ENCODE results near the gene KRTAP5-9. TPM values are rescaled to one million over a fixed set of nuclear protein-coding genes. Genes with fewer than 3 reads are reported as not detected.

The KRTAP5-9 gene, protein sequence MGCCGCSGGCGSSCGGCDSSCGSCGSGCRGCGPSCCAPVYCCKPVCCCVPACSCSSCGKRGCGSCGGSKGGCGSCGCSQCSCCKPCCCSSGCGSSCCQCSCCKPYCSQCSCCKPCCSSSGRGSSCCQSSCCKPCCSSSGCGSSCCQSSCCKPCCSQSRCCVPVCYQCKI
- polyA plus RNA-seq (2013, experiment 1 of 2) = not detected
- 0.03 TPM for polyA plus RNA-seq (2013, experiment 2 of 2)

DNA sequence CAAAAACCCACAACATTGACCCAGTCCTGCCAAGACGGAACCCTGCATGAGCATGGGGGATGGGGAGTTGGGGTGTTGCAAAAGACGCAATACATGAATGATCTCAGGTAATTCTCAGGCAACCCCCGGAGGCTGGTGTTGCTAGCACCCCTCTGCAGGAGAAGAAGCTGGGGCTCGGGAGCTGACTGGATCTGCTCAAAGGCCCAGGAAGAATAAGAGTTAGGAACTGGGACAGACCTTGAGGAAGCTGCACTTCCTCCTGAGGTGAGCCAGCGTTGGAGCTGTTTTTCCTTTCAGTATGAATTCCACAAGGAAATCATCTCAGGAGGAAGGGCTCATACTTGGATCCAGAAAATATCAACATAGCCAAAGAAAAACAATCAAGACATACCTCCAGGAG is at the start of gene KRTAP5-9:
KRTAP5-9 (plus strand) TSS at position 301 of the 400 bp plus-strand sequence. CDS start 238 bp downstream, outside the sequence.
- Histone ChIP-seq H3K9ac (ENCODE audit: low read length) (no peak within 1 kb of the TSS), H3K79me1 (ENCODE audit: low read length) (no peaks in the 10 kb centered on the region), H3K36me3 (ENCODE audit: control insufficient read depth, insufficient read depth, low read length) (no peaks in the 10 kb centered on the region), H3K27me3 (ENCODE audit: insufficient read depth, low read length, poor library complexity) (no peaks in the 10 kb centered on the region), H4K8ac (ENCODE audit: low read depth, low read length) (no peak within 1 kb of the TSS), H3K56ac (ENCODE audit: low read length) (no peak within 1 kb of the TSS), H3K27ac (ENCODE audit: low read depth, low read length) (no peak within 1 kb of the TSS), H3K4me3 (ENCODE audit: low read length) (no peak within 1 kb of the TSS), H3K18ac (ENCODE audit: low read length) (no peak within 1 kb of the TSS), H3K79me2 (ENCODE audit: control insufficient read depth, insufficient read depth, low read length) (no peaks in the 10 kb centered on the region), H3K4ac (ENCODE audit: low read depth, low read length) (no peak within 1 kb of the TSS), H4K5ac (ENCODE audit: low read length) (no peak within 1 kb of the TSS), H3K4me1 (ENCODE audit: control insufficient read depth, low read depth, low read length) (peaks cover 1% of the 10 kb centered on the region), H2BK15ac (replicated peaks; ENCODE audit: low read depth) (no peak within 1 kb of the TSS), H3K4me2 (ENCODE audit: low read length) (no peak within 1 kb of the TSS), H2BK120ac (ENCODE audit: low read depth, low read length) (no peak within 1 kb of the TSS), H2BK5ac (ENCODE audit: low read length) (no peak within 1 kb of the TSS), H2AK5ac (ENCODE audit: low read length) (no peak within 1 kb of the TSS), H3K23ac (ENCODE audit: low read length) (no peak within 1 kb of the TSS)
- no peak for DNase-seq
- no CpG with 5 or more reads among the region's 5 CpGs for WGBS (ENCODE audit: extremely low coverage, insufficient coverage, low lambda C conversion rate)

DNA sequence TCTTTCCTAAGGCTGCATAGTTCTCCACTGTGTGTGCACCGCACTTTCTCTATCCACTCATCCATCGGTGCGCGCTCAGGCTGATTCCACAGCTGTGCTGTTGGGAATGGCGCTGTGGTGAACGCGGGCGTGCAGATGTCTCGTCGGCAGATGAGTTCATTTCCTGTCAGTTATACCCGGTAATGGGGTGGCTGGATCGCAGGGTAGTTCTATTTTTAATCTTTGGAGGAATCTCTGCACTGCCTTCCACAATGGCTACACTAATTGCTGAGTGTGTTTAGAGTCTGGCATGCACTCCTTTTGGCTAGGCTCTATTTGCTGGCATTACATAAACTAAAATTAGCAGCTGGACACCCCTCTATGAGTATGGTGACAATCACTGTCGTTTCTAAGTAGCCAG is 49.1 kb upstream of the KRTAP5-9 start:
- WGBS (ENCODE audit: extremely low coverage, insufficient coverage, low lambda C conversion rate) = no CpG with 5 or more reads among the region's 13 CpGs
- Histone ChIP-seq H3K9ac (ENCODE audit: low read length) (no peak overlapping the region), H3K27me3 (ENCODE audit: insufficient read depth, low read length, poor library complexity) (no peaks in the 10 kb centered on the region), H2BK120ac (ENCODE audit: low read depth, low read length) (no peak overlapping the region), H3K36me3 (ENCODE audit: control insufficient read depth, insufficient read depth, low read length) (peaks cover 4% of the 10 kb centered on the region), H4K5ac (ENCODE audit: low read length) (no peak overlapping the region), H3K79me2 (ENCODE audit: control insufficient read depth, insufficient read depth, low read length) (no peaks in the 10 kb centered on the region), H3K23ac (ENCODE audit: low read length) (no peak overlapping the region), H3K79me1 (ENCODE audit: low read length) (no peaks in the 10 kb centered on the region), H2BK5ac (ENCODE audit: low read length) (no peak overlapping the region), H3K27ac (ENCODE audit: low read depth, low read length) (no peak overlapping the region), H2AK5ac (ENCODE audit: low read length) (no peak overlapping the region), H3K4me1 (ENCODE audit: control insufficient read depth, low read depth, low read length) (peaks cover 3% of the 10 kb centered on the region), H4K8ac (ENCODE audit: low read depth, low read length) (no peak overlapping the region), H3K4me3 (ENCODE audit: low read length) (no peak overlapping the region), H3K4ac (ENCODE audit: low read depth, low read length) (no peak overlapping the region), H3K18ac (ENCODE audit: low read length) (no peak overlapping the region), H3K56ac (ENCODE audit: low read length) (no peak overlapping the region), H2BK15ac (replicated peaks; ENCODE audit: low read depth) (no peak overlapping the region), H3K4me2 (ENCODE audit: low read length) (no peak overlapping the region)
- DNase-seq = no peak

DNA sequence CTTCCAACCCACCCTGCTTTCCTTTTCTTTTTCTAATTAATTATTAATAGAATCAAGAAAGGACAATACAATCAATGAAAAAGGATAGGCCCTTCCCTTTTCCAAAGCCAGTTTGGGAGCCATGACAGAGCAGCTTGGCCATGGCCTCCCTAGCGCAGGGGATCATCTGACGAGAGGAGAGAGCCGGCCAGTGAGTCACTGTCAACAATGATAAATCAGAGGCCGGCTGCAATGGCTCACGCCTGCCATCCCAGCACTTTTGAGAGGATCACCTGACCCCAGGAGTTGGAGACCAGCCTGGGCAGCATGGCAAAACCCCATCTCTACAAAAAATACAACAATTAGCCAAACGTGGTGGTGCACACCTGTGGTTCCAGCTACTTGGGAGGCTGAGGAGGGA is 48.7 kb upstream of the KRTAP5-9 start:
- no peak overlapping the region for H3K27ac ChIP-seq (ENCODE audit: low read depth, low read length)
- no peak overlapping the region for H3K9ac ChIP-seq (ENCODE audit: low read length)
- H4K8ac ChIP-seq (ENCODE audit: low read depth, low read length) = no peak overlapping the region
- H3K36me3 ChIP-seq (ENCODE audit: control insufficient read depth, insufficient read depth, low read length) = peaks cover 3% of the 10 kb centered on the region
- no peak overlapping the region for H2AK5ac ChIP-seq (ENCODE audit: low read length)
- no peak overlapping the region for H3K23ac ChIP-seq (ENCODE audit: low read length)
- no peak for DNase-seq
- no peaks in the 10 kb centered on the region for H3K27me3 ChIP-seq (ENCODE audit: insufficient read depth, low read length, poor library complexity)
- H3K4me2 ChIP-seq (ENCODE audit: low read length) = no peak overlapping the region
- no peaks in the 10 kb centered on the region for H3K79me2 ChIP-seq (ENCODE audit: control insufficient read depth, insufficient read depth, low read length)
- no peaks in the 10 kb centered on the region for H3K79me1 ChIP-seq (ENCODE audit: low read length)
- no CpG with 5 or more reads among the region's 6 CpGs for WGBS (ENCODE audit: extremely low coverage, insufficient coverage, low lambda C conversion rate)
- no peak overlapping the region for H2BK15ac ChIP-seq (replicated peaks; ENCODE audit: low read depth)
- no peak overlapping the region for H3K18ac ChIP-seq (ENCODE audit: low read length)
- H4K5ac ChIP-seq (ENCODE audit: low read length) = no peak overlapping the region
- no peak overlapping the region for H3K4ac ChIP-seq (ENCODE audit: low read depth, low read length)
- H2BK5ac ChIP-seq (ENCODE audit: low read length) = no peak overlapping the region
- peaks cover 6% of the 10 kb centered on the region for H3K4me1 ChIP-seq (ENCODE audit: control insufficient read depth, low read depth, low read length)
- H3K56ac ChIP-seq (ENCODE audit: low read length) = no peak overlapping the region
- H2BK120ac ChIP-seq (ENCODE audit: low read depth, low read length) = no peak overlapping the region
- no peak overlapping the region for H3K4me3 ChIP-seq (ENCODE audit: low read length)

DNA sequence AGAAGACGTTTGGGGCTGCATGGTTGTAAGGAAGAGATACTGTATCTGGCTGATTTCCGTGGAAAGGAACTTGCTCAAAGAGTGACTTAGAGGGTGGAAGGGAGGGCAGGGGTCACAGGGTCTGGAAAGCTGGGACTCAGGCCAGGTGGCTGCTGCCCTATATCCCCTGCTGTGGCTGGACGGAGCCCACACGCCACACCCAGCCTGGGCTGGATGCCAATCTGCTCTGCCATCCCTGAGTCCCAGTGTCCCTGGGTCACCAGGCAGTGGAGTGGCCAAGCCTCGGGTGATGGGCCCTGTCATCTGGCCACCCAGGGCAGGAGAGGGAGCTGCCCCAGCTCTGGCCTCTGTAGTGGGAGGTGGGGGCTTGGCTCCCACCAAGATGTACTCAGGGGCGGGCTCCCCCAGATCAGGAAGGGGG is 47.6 kb upstream of the KRTAP5-9 start:
- H2BK5ac ChIP-seq (ENCODE audit: low read length) = no peak overlapping the region

DNA sequence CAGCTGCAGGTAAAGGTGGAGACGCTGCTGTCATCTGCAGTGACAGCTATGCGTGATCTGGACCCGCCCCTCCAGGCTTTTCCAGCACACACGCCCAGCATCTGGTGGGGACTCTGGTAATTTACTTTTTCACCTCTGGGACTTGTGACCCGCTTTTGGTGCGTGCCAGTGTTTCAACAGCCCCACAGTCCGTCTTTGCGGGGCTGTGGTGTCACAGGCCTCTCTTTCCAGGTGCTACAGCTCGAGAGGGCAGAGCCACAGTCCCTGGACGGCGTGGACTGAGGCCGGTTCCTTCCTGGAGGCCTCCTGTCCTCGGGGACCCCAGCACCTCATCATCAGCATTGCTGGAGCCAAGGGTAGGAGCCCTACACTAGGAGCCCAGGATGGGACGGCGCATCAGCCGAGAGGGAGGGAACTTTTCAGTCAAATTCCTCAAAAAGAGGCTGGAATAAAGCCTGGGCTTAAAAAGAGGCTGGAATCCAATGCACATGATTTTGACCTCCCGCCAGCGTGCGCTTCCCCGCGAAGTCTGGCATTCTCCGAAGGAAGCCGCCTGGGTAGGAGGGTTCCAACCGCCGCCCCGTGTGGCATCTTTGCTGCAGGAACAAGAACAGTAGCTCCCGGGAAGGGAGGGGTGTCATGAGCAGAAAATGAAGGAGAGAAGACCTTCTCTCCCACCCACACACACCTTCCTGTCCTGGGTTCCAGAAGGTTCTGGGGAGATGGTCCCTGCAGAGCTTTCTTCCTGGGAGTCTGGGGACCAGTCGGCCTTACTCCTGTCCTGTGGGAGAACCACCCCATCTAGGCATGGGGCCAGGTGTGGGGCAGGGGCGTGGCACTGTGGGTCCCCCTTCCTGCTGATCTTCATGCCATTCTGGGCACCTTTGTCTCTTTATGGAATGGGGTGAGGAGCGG is 46.9 kb upstream of the KRTAP5-9 start:
- Histone ChIP-seq H3K9ac (ENCODE audit: low read length) (no peak overlapping the region), H4K5ac (ENCODE audit: low read length) (no peak overlapping the region), H3K4me2 (ENCODE audit: low read length) (no peak overlapping the region), H2BK15ac (replicated peaks; ENCODE audit: low read depth) (no peak overlapping the region), H3K4me3 (ENCODE audit: low read length) (no peak overlapping the region), H3K36me3 (ENCODE audit: control insufficient read depth, insufficient read depth, low read length) (peaks cover 3% of the 10 kb centered on the region), H3K27me3 (ENCODE audit: insufficient read depth, low read length, poor library complexity) (no peaks in the 10 kb centered on the region), H3K79me2 (ENCODE audit: control insufficient read depth, insufficient read depth, low read length) (no peaks in the 10 kb centered on the region), H3K56ac (ENCODE audit: low read length) (no peak overlapping the region), H4K8ac (ENCODE audit: low read depth, low read length) (no peak overlapping the region), H3K4ac (ENCODE audit: low read depth, low read length) (no peak overlapping the region), H3K4me1 (ENCODE audit: control insufficient read depth, low read depth, low read length) (peaks cover 11% of the 10 kb centered on the region), H3K18ac (ENCODE audit: low read length) (no peak overlapping the region), H2BK5ac (ENCODE audit: low read length) (no peak overlapping the region), H3K79me1 (ENCODE audit: low read length) (no peaks in the 10 kb centered on the region), H3K23ac (ENCODE audit: low read length) (no peak overlapping the region), H3K27ac (ENCODE audit: low read depth, low read length) (no peak overlapping the region), H2AK5ac (ENCODE audit: low read length) (no peak overlapping the region), H2BK120ac (ENCODE audit: low read depth, low read length) (no peak overlapping the region)
- WGBS (ENCODE audit: extremely low coverage, insufficient coverage, low lambda C conversion rate) = no CpG with 5 or more reads among the region's 30 CpGs
- no peak for DNase-seq

More for the DNA sequence above, 47.6 kb upstream of the KRTAP5-9 start:
- H3K79me2 ChIP-seq (ENCODE audit: control insufficient read depth, insufficient read depth, low read length) = no peaks in the 10 kb centered on the region
- no peak overlapping the region for H3K23ac ChIP-seq (ENCODE audit: low read length)
- no CpG with 5 or more reads among the region's 6 CpGs for WGBS (ENCODE audit: extremely low coverage, insufficient coverage, low lambda C conversion rate)
- no peak for DNase-seq
- no peak overlapping the region for H3K27ac ChIP-seq (ENCODE audit: low read depth, low read length)
- H4K8ac ChIP-seq (ENCODE audit: low read depth, low read length) = no peak overlapping the region
- H2BK15ac ChIP-seq (replicated peaks; ENCODE audit: low read depth) = no peak overlapping the region
- no peak overlapping the region for H3K4me3 ChIP-seq (ENCODE audit: low read length)
- H4K5ac ChIP-seq (ENCODE audit: low read length) = no peak overlapping the region
- no peak overlapping the region for H3K9ac ChIP-seq (ENCODE audit: low read length)
- no peak overlapping the region for H3K56ac ChIP-seq (ENCODE audit: low read length)
- H2BK120ac ChIP-seq (ENCODE audit: low read depth, low read length) = no peak overlapping the region
- no peaks in the 10 kb centered on the region for H3K27me3 ChIP-seq (ENCODE audit: insufficient read depth, low read length, poor library complexity)
- no peak overlapping the region for H3K18ac ChIP-seq (ENCODE audit: low read length)
- no peak overlapping the region for H3K4ac ChIP-seq (ENCODE audit: low read depth, low read length)
- H3K79me1 ChIP-seq (ENCODE audit: low read length) = no peaks in the 10 kb centered on the region
- H3K4me2 ChIP-seq (ENCODE audit: low read length) = no peak overlapping the region
- H2AK5ac ChIP-seq (ENCODE audit: low read length) = no peak overlapping the region
- peaks cover 3% of the 10 kb centered on the region for H3K36me3 ChIP-seq (ENCODE audit: control insufficient read depth, insufficient read depth, low read length)
- peaks cover 9% of the 10 kb centered on the region for H3K4me1 ChIP-seq (ENCODE audit: control insufficient read depth, low read depth, low read length)
